GM19351 (cell line): ENCODE data around the gene PHACTR3.
A peak's percentile ranks its signal among the peaks of the same experiment; 100 is the strongest.

Experiments
- ATAC-seq: cut with Tn5 transposase; IDR thresholded peaks from one replicate; pipeline ENCODE4 v1.9.1; 2021; ENCODE audit warnings: mild to moderate bottlenecking, moderate library complexity; ENCODE audit not compliant: unreplicated experiment

PHACTR3 gene

DNA sequence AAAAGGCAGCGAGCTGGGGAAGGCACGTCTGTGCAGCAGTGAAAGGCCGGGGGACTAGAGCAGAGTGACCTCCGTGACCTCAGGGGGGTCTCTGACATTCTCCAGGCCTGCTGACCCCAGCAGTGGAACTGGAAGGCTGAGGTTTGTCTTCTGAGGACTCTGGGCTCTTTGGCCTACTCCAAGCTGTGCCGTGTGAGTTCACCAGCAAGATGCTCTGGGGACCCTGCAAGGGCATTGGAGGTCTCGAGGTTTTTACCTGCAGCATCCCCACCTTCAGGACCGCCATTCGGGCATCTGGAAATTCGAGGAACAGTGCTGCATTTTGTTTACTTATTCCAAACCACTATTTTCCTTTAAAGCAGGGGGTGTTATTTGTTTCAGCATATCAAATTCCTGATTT is 140.9 kb downstream of the PHACTR3 start:
- no peak for ATAC-seq

DNA sequence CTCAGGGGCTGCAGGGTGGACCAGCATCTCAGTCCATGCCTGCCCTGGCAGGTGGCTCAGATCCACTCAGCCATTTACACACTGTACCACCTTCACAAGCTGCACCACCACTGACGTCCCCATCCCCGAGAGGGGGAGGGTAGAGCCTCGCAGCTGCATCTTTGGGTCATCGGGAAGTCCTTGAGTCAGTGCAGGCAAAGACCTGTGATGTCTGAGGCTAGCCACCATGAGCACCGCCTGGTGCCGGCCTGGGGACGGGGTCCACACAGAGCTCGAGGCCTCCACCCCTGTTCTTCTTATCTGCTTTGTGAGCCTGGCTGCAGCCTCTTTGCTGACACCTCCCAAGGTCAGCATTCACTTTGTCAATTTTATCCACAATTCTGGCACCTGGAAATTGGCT is 141.4 kb downstream of the PHACTR3 start:
- ATAC-seq = no peak

DNA sequence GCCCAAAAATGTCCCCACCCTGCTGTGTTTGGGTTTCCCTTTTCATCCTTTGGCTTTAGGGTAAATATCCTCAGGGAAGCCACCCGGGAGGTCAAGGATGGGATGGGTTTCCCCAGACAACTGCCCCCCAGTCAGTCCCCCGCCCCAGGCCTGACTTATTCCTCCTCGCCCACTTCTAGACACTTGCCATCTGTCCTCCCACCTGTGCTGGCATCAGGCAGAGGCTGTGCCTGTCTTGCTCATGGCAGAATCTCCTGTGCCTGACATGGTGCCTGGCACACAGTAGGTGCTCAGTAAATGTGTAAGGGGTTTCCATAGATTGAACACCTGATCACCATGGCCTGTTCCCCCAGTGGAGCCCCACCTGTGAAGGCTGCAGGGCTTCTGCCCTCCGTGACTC is 141.8 kb downstream of the PHACTR3 start:
- no peak for ATAC-seq

DNA sequence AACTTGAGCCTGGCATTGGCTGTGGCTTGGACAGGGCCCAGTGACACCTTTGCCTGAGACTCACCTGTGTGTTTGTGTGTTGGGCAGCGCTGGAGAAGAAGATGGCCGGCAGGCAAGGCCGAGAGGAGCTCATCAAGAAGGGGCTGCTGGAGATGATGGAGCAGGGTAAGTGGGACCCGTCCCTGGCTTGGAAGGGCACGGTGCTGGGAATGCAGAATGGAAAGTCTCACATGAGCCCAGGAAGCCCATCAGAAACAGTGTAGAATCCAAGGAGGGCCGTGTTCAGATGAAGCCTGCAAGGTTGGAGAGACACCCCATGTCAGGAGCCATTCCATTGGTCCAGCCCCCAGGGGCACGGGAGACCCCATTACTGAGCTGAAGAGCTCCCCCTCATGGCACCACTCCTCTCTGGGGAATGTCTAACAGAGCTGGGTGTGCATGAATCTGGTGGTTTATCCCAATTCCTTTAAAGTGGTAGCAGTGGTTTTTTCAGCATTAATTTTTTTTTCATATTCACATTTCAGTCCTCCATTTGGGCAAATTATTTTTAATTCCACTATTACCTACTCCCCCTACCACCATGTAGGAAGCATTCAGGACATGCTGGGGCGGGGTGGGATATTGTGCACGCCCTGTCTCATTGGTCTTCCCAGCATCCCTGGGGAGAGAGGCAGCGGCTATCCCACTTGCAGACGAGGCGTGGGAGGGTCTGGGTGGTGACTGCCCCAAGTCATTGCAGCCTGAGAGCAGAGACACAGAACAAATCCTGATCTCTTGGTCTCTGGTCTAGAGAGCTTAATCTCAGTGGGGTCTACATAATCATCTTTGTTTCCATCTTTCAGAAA is 143.6 kb downstream of the PHACTR3 start:
- ATAC-seq = no peak

DNA sequence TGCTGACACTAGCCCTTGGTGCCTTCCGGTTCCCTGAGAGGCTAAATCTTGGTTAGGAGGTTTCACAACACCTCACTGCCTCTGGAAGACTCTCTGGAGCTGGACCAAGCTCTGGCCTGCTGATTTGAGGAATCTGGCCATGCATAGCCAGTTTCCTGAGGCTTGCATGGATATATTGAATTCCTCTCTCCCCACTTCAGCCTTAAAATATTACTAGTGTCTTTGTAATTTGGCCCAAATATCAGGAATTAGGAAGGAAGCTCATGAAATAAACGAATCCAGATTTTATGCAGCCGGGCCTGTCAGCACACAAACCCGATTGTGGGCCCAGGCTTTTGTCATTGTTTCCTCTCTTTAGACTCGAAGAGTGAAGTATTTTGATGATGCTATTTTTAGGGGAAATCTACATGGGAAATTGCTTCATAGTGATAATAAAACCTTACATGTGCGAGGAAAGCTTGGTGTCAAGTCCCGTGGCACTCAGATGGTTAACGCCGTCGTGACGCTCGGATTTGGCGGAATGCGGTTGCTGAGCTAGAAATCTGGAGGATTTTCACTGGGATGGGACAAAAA is 144.4 kb downstream of the PHACTR3 start:
- no peak for ATAC-seq

DNA sequence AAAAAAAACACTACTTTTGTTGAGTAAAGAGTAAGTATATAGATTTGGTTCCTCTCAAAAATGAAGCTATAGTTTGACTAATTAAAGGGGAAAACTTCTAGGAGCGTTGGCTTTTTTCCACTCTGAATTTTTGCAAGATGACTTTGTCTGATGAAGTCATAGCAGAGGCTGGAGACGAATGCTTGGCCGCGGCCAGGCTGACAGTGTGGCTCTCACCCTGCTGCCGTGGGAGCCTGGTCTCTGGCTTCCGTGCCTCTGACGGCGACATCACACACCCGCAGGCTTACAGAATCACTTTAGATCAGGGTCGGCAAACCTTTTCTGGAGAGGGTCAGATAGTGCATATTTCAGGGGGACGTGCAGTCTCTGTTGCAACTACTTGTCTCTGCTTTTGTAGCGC is 145.0 kb downstream of the PHACTR3 start:
- no peak for ATAC-seq

DNA sequence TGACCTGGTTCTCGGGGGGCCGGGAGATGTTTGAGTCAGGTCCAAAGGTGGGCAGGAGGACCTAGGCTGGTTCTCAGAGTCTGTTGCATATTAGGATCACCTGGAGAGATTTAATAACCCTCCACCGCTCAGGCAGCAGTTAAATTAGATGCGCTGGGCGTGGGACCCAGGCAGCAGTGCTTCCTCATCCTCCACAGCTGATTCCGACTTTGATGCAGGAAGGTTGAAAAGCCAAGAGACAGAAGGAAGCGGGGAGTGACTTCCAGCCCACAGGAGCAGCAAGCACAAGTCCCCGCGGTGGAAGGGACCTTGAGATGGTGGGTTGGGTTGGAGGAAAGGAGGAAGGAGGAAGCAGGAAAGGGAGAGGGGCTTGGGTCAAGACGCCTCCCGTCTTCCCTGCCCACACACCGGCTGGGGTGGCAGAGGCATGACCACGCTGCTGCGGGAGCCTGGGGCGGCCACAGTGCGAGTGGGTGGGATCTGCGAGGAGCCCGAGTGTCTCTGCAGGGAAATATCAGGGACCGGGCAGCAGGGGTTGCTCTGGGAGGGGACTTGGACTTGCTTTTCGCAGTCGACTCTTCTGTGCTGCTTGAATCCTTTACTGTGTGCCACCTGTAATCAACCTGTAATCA is 146.0 kb downstream of the PHACTR3 start:
- ATAC-seq = no peak

DNA sequence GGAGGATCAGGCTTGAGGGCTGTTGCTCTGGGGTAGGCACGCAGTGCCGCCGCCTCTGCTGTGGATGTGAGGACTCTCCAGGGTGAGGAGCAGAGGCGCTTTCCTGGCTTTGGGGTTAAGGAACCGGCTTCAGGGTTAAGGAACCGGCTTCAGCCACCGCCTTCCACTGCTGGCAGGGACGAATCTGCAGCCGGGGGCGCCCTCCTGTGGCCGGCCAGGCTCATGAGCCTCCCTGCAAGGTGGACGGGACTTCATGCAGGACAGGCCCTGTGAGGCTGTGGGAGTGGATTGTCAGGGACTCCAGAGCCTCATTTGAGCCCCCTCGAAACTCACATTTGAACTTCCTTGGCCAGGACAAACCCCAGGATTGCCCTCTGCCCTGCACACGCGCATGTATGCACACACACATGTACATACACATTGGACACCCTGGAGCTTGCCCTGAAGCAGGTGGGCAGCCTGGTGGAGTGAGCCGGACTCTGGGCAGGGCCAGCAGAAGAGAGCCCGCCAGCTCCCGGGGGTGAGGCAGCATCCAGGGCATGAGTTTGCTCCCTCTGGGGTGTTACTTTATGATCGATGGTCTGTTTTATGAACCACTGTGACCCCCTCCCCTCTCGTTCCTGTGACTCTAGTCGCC is 146.9 kb downstream of the PHACTR3 start:
- ATAC-seq = peak; percentile 51

DNA sequence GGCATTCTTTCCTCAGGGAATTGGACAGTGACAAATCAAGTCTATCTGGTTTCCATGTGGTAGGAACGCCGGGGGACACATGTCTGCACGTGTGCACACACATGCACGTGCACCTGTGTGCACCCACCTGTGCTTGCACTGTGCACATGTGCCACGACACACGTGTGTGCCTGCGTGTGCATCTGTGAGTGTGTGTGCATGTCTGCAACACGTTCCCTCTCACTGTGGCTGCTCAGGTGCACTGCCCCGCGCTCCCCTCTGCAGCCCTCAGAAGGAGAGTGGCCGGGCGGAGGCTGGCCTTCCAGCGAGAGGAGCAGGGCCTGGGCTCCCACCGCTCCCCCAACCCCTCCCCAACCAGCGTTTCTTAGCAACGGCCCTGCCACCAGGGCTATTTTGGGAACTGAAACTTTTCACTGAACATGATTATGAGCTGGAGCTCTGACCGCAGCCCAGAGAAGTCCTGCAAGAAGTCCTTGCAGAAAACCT is 147.8 kb downstream of the PHACTR3 start:
- ATAC-seq = peak; percentile 79

DNA sequence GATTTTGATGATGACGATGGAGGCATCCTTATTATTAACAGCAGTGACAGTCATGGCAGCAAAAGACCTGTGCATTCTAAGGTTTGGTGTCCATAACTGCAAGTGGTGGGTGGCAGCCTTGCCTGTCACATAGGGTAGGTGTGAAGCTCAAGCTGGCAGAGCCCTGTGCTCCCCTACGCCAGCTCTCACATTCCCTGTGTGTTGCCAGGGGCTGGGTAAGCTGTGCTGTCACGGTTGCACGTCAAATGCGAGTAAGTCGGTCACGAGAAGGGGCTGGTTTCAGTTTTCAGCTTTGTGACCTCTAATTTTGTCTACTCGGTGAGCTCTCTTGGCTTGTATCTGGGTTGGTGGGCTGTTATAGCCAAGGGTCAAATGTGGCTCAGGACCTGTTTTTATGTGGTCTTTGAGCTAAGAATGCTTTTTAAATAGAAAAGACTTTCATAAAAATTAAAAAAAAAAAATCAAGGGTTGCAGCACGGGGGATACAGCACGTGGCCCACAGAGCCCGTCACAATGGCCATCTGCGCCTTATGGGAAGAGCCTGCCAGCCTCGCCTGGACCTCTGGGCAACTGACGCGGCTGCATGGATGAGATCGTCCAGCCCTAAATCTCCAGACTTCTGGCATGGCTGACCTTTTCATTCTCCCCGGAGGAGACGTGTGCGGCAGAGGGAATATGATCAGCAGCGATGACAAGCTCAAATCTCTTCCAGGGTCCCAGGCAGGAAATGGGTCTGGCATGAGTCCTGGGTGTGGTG is 148.5 kb downstream of the PHACTR3 start:
- ATAC-seq = peak; percentile 44

DNA sequence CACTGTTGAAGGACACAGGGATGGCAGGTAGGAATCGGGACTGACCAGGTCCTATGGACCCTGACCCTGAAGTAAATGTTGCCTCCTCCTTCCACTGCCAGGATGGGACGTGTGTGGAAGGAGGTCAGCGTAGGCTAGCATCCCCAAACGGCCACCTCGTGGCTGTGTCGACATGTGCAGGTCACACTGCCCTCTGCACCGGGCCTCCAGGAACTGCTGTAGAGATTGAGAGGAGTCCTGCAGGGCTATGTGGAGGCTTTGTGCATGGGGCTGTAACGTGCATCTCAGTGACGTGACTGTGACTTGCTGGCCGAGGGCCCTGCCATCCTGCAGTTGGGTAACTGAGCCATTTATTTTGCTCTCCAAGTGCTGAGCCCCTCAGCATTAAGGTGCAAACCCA is 149.5 kb downstream of the PHACTR3 start:
- ATAC-seq = no peak

DNA sequence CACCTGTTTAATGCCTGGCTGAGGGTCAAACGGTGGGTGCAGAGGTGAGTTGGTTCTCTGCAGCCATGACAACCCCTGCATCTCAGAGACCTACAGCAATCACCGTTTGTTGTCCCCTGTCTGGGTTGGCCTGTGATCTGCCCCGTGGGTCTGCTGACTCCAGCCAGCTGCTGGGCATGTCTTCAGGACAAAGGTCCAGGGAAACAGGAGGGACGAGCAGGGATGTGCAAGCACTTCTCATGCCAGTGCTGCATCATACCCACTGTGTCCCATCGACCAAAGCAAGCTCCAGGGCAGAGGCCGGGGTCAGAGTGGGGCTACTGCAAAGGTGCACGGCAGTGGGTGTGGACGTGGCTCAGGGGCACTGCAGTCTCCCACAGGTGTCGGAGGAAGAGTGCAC is 150.2 kb downstream of the PHACTR3 start:
- no peak for ATAC-seq

DNA sequence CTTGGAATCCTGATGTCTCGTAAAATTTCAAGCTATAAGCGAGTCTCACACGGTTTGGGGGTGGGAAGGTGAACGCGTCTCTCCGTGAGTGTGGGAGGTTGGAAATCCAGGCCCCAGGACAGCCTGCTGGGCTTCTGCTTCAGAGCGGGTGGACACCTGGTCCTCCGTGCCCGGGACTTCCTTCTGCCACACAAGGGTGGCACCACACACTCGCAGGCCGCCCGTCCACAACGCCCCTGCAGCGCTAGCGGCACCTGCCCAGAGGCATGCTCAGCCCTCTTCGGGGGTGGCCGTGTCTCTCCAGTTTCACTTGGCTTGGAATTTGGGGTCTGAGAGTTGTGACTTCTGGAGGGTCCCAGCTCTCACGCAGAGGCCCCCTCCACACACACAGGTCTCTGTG is 151.9 kb downstream of the PHACTR3 start:
- ATAC-seq = no peak

DNA sequence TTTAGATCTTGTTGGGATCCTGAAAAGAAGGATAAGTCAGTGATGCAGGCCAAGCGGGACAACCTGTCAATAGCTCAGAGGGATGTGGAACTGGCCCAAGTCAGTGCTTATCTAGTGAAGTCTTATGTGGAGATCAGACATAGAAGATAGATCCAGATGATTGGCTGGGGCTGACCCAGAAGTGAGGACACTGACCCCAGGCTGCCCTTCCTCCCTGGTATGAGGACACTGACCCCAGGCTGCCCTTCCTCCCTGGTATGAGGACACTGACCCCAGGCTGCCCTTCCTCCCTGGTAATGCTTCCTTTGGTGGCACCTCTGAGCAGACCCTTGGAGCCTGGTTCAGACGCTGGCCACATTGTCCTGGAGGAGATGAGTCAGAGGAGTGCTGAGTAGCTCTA is 159.7 kb downstream of the PHACTR3 start:
- ATAC-seq = no peak

DNA sequence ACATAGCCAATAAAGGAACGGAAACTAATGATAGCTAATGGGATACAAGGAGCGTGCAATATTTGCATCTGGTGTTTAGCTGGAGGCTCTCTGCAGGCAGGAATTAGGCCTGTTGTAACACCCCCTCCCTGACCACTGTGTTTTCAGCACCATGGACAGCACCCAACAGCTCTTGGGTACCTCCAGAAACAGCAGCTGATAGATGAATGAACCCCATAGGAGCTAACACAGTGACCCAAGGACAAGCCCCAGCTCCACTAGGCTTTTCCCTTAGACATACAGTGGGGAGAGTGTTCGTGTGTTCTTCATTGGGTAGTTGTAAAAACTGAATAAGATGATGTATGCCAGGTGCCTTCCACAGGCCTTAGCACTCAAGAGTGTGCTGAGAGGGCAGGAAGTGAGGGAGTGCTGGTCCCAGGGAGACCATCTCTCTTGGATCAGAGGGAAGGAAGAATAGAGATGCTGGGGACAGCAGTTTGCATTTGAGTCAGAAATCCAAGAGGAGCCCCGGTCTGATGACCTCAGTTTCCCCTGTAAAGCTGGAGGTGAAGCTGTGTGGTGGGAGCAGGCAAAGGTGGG is 161.3 kb downstream of the PHACTR3 start:
- ATAC-seq = no peak

DNA sequence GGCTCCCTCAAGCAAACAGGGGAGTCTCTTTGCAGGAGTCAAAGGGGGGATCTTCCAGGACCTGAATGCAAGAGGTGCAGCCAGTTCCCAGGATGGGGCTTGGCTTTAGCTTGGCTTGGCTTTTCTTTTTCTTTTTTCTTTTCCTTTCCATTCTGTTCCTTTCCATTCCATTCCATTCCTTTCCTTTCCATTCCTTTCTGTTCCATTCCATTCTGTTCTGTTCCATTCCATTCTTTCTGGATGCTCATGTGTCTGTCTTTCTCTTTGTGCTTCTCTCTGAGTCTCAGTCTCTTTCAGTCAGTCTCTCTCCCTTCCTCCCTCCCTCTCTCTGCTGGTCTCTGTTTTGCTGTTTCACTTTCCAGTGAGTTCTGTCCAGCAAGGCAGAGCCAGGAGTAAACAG is 163.3 kb downstream of the PHACTR3 start:
- ATAC-seq = no peak

DNA sequence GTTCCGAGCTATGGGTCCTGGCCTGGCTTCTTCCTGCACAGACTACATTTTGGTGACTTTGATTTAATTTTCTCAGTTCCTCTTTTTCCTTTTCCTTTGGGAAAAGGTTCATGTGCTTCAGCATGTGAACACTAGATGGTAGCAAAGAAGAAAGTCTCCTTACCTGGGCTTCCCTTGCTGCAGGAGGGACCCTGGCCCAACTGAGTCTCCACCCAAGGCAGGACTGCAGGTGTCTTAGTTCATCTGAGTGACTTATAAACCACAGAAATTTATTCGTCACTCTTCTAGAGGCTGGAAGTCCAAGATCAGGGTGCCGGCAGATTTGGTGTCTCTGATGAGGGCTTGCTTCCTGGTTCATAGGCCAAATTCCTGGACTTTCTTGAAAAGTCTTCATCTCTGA is 165.9 kb downstream of the PHACTR3 start:
- no peak for ATAC-seq

DNA sequence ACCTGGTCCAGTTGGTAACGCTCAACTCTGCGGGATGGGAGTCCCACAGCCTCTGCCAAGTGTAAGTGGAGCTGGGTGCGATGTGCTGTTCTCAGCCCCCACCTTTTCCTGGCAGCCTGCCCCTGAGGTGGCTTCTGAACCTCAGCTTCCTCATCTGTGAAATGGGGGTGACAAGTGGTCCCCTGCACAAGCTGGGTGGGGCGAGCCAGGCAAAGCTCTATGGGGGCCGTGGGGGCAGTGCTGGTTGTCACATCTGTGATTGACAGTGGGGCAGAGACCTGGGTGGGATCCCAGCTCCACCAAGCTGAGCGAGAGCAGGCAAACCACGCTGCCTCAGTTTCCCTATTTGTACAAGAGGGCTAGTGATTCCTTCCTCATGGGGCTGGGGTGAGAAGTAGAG is 166.5 kb downstream of the PHACTR3 start:
- no peak for ATAC-seq

DNA sequence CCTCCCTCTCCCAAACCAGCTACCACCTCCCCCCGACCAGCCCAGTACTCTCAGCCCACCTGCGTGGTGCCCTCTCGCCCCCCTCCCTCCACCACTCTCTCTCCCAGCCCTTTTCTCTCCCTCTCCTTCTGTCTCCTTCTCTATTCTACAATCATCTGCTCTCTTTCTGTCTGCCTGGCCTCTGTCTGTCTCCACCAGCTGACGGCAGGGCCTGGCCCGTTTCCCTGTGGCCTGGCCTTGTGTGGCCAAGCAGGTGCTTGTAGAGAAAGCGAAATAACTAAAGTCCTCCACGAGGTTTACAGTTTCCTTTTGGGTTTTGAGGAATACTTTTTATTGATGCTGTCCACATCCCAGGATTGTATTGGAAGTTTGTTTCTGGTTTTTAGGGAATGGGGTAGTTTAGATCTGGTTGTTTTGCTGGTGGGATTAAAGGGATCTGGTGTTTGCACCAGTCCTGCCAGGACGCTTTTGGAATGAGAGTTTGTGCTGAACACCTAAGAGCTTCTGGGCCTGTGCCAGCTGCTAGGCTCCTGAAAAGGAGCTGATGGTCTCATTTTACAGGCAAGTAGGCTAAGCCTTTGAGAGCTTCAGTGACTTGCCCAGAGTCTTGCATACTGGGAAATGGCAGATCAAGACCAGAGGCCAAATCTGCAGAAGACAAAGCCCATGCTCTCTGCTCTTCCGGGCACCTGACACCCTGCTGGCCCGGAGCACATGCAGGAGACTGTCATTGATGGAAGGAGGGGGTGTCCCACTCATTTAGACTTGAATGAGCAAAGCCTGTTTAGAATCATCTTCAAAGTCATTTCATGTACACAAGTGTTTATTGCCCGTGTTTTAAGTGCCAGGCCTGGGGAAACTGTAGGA is 167.4 kb downstream of the PHACTR3 start:
- no peak for ATAC-seq

DNA sequence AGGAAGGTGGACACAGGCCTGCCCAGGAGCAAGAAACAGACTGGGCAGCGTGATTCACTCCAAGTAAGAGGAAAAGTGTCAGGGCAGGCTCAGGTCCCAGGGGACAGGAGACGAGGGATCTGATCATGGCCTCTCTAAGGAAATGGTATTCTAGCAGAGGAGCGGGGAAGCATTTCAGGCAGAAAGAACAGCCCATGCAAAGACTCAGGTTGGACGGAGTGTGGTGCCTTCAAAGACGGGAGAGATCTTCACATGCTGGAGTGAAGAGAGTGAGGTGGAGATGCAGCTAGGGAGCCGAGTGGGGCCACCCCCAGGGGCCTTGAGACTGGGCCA is 168.0 kb downstream of the PHACTR3 start:
- no peak for ATAC-seq
